Measurements from ENCODE around the gene UHMK1. TPM values are rescaled to one million over a fixed set of nuclear protein-coding genes. Genes with fewer than 3 reads are reported as not detected.

UHMK1 gene
- total and polyA plus RNA-seq, 2 of the 4 experiments (the other 2 are of a cell fraction): 15.6 to 57.9 TPM

Small RNAs within 50 kb of the gene (microRNA-seq; reads per million reads assigned to microRNA genes)
- gene UQCRBP2 (ENCODE audit: insufficient read depth, insufficient read length): not detected

Small RNAs within 50 kb of the gene (small RNA-seq; reads per million reads assigned to genes)
- gene UQCRBP2: 0 reads per million in 5 experiments

Other genes with a start within 250 kb of the UHMK1 start
- not detected in 2 replicates for gene SPATA46, start 121.0 kb upstream of the UHMK1 start, total RNA-seq (2012; rRNA removed)
- gene SPATA46, start 121.0 kb upstream of the UHMK1 start, polyA plus RNA-seq (2012; rRNA removed): not detected in 2 replicates
- under 0.01 TPM in 1 of 2 replicates, not detected in the other for gene C1orf226, start 116.1 kb upstream of the UHMK1 start, total RNA-seq (2012; rRNA removed)
- gene C1orf226, start 116.1 kb upstream of the UHMK1 start, polyA plus RNA-seq (2012; rRNA removed): 0.10 and 0.13 TPM in 2 replicates
- gene SH2D1B, start 85.7 kb upstream of the UHMK1 start, total RNA-seq (2012; rRNA removed): 0.18 TPM in 1 of 2 replicates, not detected in the other
- 0.03 TPM in 2 replicates for gene SH2D1B, start 85.7 kb upstream of the UHMK1 start, polyA plus RNA-seq (2012; rRNA removed)
- 196 and 255 TPM in 2 replicates for gene UAP1, start 63.9 kb downstream of the UHMK1 start, total RNA-seq (2012; rRNA removed)
- 77.9 and 93.4 TPM in 2 replicates for gene UAP1, start 63.9 kb downstream of the UHMK1 start, polyA plus RNA-seq (2012; rRNA removed)
- gene DDR2, start 134.6 kb downstream of the UHMK1 start, total RNA-seq (2012; rRNA removed): 194 and 245 TPM in 2 replicates
- 64.3 and 66.1 TPM in 2 replicates for gene DDR2, start 134.6 kb downstream of the UHMK1 start, polyA plus RNA-seq (2012; rRNA removed)

All from IMR-90 (cell line).